ENCODE measurements around the gene RANBP10. TPM values are rescaled to one million over a fixed set of nuclear protein-coding genes. Genes with fewer than 3 reads are reported as not detected.

The RANBP10 gene
- total RNA-seq, 1 donor from 2014 or later = 34.4 TPM

DNA sequence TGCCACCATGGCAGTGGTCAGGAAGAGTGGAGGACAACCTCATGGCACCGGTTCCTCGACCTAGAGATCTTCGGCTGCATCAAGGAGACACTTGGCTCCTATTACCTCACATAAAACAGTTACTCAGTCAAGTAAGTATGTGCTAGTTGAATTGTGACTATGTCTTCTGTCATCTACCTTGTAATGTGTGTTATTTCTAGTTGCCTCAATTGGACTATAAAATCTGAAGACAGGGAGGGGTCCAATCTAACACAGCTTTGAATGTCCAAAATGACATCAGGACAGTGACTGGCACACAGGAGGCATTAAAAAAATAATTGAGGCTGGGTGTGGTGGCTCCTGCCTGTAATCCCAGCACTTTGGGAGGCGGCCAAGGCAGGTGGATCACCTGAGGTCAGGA lies 122.6 kb downstream of the RANBP10 start:
- intact Hi-C loops (cut with micrococcal nuclease) = no loop called here

DNA sequence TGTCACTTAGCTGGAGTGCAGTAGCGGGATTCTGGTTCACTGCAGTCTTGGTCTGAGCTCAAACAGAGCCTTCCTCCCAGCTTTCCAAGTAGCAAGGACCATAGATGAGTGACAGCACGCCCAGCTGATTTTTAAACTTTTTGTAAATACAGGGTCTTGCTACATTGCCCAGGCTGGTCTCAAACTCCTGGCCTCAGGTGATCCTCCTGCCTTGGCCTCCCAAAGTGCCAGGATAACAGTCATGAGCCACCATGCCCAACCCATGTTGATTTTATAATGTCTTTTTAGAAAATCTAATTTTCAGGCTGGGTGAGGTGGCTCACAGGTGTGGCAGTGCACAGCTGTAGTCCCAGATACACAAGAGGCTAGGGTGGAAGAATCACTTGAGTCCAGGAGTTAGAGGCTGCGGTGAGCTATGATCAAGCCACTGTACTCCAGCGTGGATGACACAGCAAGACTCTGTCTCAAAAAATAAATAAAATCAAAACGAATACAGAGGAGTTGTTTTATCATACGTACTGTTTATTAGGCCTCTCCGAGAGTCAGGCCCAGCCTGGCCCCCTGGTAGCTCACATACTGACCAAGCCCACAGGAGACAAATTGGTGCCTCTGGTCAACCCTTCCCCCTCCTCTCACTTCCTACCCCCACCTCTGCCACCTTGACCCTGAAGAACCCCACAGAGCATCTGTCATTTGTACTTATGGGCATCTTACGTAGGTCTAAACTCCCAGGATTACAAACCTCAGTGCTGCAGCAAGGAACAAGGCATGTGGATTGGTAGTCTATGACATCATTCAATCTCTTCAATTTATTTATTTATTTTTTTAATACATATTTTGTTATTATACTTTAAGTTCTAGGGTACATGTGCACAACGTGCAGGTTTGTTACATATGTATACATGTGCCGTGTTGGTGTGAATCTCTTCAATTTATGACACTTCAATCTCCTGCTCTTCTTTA lies 126.1 kb downstream of the RANBP10 start:
- intact Hi-C loops (cut with micrococcal nuclease) = no loop called here

DNA sequence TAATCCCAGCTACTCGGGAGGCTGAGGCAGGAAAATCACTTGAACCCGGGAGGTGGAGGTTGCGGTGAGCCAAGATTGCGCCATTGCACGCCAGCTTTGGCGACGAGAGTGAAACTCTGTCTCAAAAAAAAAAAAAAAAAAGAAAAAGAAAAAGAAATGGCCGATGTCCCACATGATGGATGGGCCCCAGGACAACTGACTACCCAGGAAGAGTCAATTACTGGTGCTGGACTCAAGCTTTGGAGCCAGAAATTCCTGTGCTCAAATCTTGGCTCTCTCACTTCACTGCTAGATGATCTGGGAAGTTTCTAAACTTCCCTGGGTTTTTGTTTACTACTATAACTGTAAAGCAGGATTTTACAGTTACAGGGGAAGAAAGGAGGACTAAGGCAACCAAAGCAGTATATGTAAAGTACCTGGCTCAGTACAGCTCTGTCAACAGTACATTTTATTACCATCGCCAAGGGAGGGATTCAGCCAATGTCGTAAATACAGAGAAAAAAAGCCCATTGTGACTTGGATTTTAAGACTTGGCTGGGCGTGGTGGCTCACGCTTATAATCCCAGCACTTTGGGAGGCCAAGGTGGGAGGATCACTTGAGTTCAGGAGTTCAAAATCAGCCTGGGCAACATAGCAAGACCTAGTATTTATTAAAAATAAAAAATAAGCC lies 127.9 kb downstream of the RANBP10 start:
- intact Hi-C loops (cut with micrococcal nuclease) = no loop called here

DNA sequence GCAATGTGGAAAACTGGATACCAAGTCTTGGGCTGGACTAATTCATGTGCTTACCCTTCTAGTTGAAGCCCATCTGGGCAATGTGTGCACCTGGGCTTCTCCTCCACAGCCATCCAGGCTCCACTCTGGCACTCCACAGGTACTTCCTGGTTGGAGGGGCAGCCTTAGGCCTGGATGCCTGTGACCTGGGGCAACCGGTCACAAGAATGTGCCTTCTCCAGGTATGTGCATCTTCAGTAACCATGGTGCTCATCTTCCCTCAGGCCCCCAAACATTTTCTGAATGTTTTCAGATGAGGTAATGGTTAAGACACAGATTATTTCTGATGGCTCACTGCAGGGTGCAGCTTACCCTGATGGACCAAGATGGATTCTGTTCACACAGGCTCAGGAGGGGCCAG lies 128.6 kb downstream of the RANBP10 start:
- intact Hi-C loops (cut with micrococcal nuclease) = no loop called here

DNA sequence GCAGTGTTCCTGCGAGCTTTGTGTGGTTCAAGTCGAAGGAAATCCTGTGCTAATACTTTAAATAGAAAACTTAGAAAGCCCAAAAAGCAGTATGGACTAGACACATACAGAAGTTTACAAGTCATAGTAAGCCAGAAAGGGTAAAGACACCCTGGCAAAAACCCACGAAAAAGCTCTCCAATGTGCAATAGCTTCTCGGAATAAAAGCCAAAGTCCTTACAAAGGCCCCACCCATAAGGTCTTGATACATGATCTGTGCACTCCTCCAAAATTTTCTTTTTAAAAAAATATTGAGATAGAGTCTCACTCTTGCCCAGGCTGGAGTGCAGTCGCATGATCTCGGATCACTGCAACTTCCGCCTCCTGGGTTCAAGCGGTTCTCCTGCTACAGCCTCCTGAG lies 129.4 kb downstream of the RANBP10 start:
- intact Hi-C loops (cut with micrococcal nuclease) = no loop called here

DNA sequence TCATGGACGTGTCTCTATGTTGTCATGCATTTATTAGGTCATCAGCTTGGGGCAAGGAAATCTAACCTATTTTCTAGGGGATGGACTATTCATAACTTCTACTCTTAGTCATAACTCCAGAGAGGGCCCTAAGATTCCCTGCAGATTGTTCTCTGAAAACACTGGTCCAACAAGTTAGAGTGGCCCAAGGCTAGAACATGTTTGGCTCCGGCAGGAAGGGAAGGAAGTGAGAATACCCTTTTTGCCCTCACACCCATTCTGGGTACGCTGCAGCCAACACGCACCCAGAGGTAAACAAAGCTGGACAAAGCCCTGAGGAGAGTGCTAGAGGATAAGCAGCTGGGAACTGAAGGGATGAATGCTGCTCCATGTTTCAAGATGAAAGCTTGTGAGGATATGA lies 129.8 kb downstream of the RANBP10 start:
- intact Hi-C loops (cut with micrococcal nuclease) = no loop called here

DNA sequence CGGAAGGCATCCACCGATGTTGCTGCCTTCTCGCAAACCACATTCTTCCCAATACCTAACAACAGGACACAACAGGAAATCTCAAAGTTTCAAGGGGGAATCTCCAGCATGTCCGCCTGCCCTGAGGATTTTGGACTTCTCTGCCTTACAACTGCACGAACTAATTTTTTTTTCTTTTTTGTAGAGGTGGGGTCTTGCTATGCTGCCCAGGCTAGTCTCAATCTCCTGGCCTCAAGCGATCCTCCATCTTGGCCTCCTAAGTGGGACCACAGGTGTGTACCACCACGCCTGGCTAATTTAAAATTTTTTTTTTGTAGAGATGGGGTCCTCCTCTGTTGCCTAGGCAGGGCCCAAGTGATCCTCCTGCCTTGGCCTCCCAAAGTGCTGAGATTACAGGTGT lies 130.4 kb downstream of the RANBP10 start:
- intact Hi-C loops (cut with micrococcal nuclease) = no loop called here

DNA sequence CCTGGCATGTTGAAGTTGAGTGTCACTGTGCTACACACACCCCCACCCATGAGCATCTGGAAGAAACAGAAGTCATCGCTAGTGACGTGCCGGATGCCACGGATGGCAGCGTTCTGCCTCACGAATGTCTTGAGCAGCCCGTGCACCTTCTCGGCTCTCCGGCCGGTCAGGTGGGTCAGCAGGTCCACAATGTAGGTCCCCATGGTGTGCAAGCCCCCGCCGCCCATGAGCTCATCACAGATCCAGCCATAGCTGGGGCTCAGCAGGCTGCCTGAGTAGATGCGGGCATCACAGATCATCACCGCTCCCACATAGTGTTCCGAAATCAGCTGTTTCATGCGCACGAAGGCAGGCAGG lies 130.8 kb downstream of the RANBP10 start:
- intact Hi-C loops (cut with micrococcal nuclease) = no loop called here

DNA sequence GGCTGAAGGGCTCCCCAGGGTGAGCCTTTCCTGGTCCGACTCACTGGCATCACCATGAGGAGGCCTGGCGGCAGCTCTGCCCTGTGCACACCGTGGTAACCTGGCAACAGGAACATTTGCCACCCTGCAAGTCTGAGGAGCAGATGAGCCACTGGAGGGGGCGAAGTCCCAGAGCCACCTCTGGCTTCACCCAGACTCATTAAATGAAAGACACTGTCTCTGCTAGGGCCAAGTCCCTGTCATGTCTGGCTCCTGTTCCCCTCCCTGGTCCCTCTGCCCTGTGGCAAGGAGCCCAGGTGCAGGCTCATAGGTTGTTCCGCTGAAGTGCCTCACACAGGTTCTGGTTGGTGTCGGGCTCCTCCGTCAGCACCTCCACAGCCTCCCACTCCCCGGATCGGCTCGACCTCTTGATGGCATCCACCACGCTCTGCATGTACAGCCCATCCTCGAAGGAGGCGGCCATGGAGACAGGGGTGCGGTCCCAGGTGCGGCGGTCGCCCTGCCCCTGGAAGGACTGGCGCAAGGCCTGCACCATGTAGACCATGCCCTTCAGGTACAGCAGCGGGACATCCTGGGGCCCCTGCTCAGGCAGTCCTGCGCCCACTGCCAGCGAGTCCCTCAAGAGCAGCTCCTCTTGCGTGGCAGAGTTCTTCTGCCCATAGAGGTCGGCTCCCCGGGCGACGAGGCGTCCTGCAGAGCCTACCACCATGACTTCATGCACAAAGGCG lies 131.3 kb downstream of the RANBP10 start:
- intact Hi-C loops (cut with micrococcal nuclease) = no loop called here

DNA sequence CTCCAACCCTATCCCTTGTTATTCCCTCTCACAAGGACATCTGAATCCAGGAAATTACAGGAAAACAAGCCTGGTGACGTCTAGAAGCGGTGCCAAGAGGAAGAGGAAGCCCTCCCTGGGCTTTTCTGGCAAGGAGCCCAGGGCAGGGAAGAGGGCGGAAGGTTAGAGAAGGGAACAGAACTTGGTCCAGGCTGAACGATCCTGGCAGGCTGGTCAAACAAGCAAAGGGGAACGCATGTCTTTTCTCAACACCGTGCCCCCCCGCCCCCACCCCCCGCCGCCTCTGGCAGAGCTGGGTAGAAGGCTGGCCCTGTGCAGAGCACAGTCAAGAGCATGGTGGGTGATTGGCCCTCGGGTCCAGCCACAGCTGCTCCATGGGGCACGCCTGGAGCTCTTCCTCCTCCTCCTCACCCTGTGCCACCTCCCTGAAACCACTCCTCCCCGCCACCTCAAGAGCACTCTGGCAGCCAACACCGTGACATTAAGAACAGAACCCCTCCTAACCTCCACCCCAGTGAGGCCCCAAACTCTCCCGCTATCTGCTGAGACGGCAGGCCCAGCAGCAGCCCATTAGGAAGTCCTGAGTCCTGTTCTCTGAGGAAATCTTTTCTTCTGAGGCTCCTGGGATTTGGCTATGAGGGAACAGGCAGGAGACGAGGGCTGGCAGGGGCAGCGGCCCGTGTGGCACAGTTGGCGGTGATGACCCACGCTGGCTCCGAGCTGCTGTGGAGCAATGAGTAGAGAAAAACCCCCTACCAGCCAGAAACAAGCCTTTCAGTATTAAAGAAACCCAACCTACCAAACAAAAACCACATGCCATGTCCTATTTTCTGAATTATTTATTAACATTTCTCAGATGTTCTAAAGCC lies 132.4 kb downstream of the RANBP10 start:
- intact Hi-C loops (cut with micrococcal nuclease) = no loop called here

Other genes starting within 250 kb of the RANBP10 start
- 75.3 and 79.3 TPM in 2 replicates for gene CTCF, start 244.0 kb downstream of the RANBP10 start, total RNA-seq
- gene CARMIL2, start 161.4 kb downstream of the RANBP10 start, total RNA-seq = 206 and 225 TPM in 2 replicates
- gene ACD, start 146.3 kb downstream of the RANBP10 start, total RNA-seq = 39.9 and 42.8 TPM in 2 replicates
- 10.2 and 11.1 TPM in 2 replicates for gene PARD6A, start 145.6 kb downstream of the RANBP10 start, total RNA-seq
- 8.5 and 9.0 TPM in 2 replicates for gene ENKD1, start 139.8 kb downstream of the RANBP10 start, total RNA-seq
- 1.9 and 3.2 TPM in 2 replicates for gene C16orf86, start 139.7 kb downstream of the RANBP10 start, total RNA-seq
- gene GFOD2, start 87.2 kb downstream of the RANBP10 start, total RNA-seq = 13.4 and 15.2 TPM in 2 replicates
- gene TSNAXIP1, start 329 bp upstream of the RANBP10 start, total RNA-seq = 0.32 and 0.61 TPM in 2 replicates
- 39.5 and 42.0 TPM in 2 replicates for gene THAP11, start 35.8 kb upstream of the RANBP10 start, total RNA-seq
- 126 and 132 TPM in 2 replicates for gene NUTF2, start 40.4 kb upstream of the RANBP10 start, total RNA-seq
- gene CENPT, start 41.1 kb upstream of the RANBP10 start, total RNA-seq = 56.0 and 60.9 TPM in 2 replicates
- gene EDC4, start 66.5 kb upstream of the RANBP10 start, total RNA-seq = 120 and 137 TPM in 2 replicates
- 0.59 TPM in 1 of 2 replicates, not detected in the other for gene NRN1L, start 78.3 kb upstream of the RANBP10 start, total RNA-seq
- 24.0 and 24.1 TPM in 2 replicates for gene PSKH1, start 86.7 kb upstream of the RANBP10 start, total RNA-seq
- gene CTRL, start 125.3 kb upstream of the RANBP10 start, total RNA-seq = 9.5 and 10.9 TPM in 2 replicates
- gene PSMB10, start 130.3 kb upstream of the RANBP10 start, total RNA-seq = 357 and 364 TPM in 2 replicates
- 16.0 and 24.7 TPM in 2 replicates for gene LCAT, start 137.6 kb upstream of the RANBP10 start, total RNA-seq
- gene SLC12A4, start 162.1 kb upstream of the RANBP10 start, total RNA-seq = 48.1 and 48.6 TPM in 2 replicates
- 0.12 and 0.22 TPM in 2 replicates for gene DPEP3, start 173.9 kb upstream of the RANBP10 start, total RNA-seq
- 14.4 and 16.1 TPM in 2 replicates for gene DPEP2, start 192.9 kb upstream of the RANBP10 start, total RNA-seq
- not detected in 2 replicates for gene DPEP2NB, start 209.4 kb upstream of the RANBP10 start, total RNA-seq
- gene DDX28, start 216.7 kb upstream of the RANBP10 start, total RNA-seq = 17.9 and 18.0 TPM in 2 replicates
- gene DUS2, start 216.7 kb upstream of the RANBP10 start, total RNA-seq = 24.8 and 27.8 TPM in 2 replicates